ENCODE data around the gene MARVELD3. TPM values are rescaled to one million over a fixed set of nuclear protein-coding genes. Genes with fewer than 3 reads are reported as not detected.
"Not testable (repeated sequence)": the region's sequence is repeated elsewhere in the genome, so short reads cannot be mapped to it uniquely, and the experiment has no call there.

MARVELD3 gene
- total RNA-seq, 1 donor from 2014 or later = 28.8 TPM

GRCh38 chr16:71671165-71671564, 45.2 kb downstream of the MARVELD3 start:
- DNase-seq (ENCODE audit: low spot score) = no peak

GRCh38 chr16:71672125-71672524, 46.1 kb downstream of the MARVELD3 start:
- no peak for DNase-seq (ENCODE audit: low spot score)

- no peak for DNase-seq (ENCODE audit: low spot score)
Measured at GRCh38 chr16:71672803-71673581, 47.0 kb downstream of the MARVELD3 start.

GRCh38 chr16:71673582-71673973, 47.6 kb downstream of the MARVELD3 start:
- DNase-seq (ENCODE audit: low spot score) = no peak

GRCh38 chr16:71674229-71674628, 48.2 kb downstream of the MARVELD3 start:
- no peak for DNase-seq (ENCODE audit: low spot score)

GRCh38 chr16:71675380-71675779, 49.4 kb downstream of the MARVELD3 start:
- DNase-seq (ENCODE audit: low spot score) = no peak

- DNase-seq (ENCODE audit: low spot score) = no peak
Measured at GRCh38 chr16:71676236-71676635, 50.3 kb downstream of the MARVELD3 start.

DNA sequence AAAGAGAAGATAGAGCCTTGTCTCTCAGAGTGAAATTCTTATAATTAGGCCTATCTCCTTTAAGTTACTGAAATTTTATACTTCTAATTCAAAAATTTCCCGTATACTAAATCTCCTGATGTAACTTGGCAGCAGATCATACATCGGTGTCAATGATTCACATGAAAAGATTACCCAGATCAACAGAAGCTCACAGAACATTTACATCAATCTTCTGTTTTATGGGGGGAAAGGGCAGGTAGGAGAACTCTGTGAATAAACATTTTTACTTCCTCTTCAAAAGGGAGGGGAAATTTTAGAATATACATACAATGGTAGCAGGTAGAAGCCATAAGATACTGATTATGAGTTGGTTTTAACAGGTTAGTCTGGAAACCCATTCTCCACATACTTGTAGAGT, 55.4 kb downstream of the MARVELD3 start:
- DNase-seq (ENCODE audit: low spot score) = no peak

- not testable (repeated sequence) for DNase-seq (ENCODE audit: low spot score)
Measured at GRCh38 chr16:71684280-71684679, 58.3 kb downstream of the MARVELD3 start.

Other genes starting within 250 kb of the MARVELD3 start
- gene TLE7, start 184.1 kb upstream of the MARVELD3 start, total RNA-seq = 0.14 TPM
- 6.3 TPM for gene ZNF23, start 163.9 kb upstream of the MARVELD3 start, total RNA-seq
- gene ZNF19, start 136.9 kb upstream of the MARVELD3 start, total RNA-seq = 5.6 TPM
- gene CHST4, start 99.8 kb upstream of the MARVELD3 start, total RNA-seq = 586 TPM
- gene TAT, start 49.1 kb upstream of the MARVELD3 start, total RNA-seq = 2.5 TPM
- gene PHLPP2, start 98.5 kb downstream of the MARVELD3 start, total RNA-seq = 10.1 TPM
- 98.1 TPM for gene AP1G1, start 182.7 kb downstream of the MARVELD3 start, total RNA-seq
- 30.0 TPM for gene ATXN1L, start 219.8 kb downstream of the MARVELD3 start, total RNA-seq

Measured in mucosa of gallbladder (tissue), 1 donor.